Fibroblast of lung (primary cell): ENCODE results near the gene HHLA2. TPM values are rescaled to one million over a fixed set of nuclear protein-coding genes. Genes with fewer than 3 reads are reported as not detected.

Source experiments
- DNase-seq, 2 donors: peaks; one replicate each; pipeline versions ENCODE4 v3.0.0 to v3.0.0-alpha.2; 2010; ENCODE audit warnings: low read depth in 2 of 2
- H2AFZ ChIP-seq: 2 replicates; pipeline ENCODE4 v1.5.1; 2012; ENCODE audit warnings: low read length, control low read depth, inconsistent platforms
- H3K27ac ChIP-seq: 2 replicates; pipeline ENCODE4 v1.5.1; 2011; ENCODE audit warnings: low read length, control low read depth; ENCODE audit not compliant: insufficient read depth
- H3K27me3 ChIP-seq: 2 replicates; pipeline ENCODE4 v1.5.1; 2011; ENCODE audit warnings: mild to moderate bottlenecking, low read length; ENCODE audit not compliant: control insufficient read depth, insufficient read depth
- H3K36me3 ChIP-seq: 2 replicates; pipeline ENCODE4 v1.5.1; 2011; ENCODE audit warnings: low read length; ENCODE audit not compliant: control insufficient read depth, insufficient read depth
- H3K4me1 ChIP-seq: 2 replicates; pipeline ENCODE4 v1.5.1; 2011; ENCODE audit warnings: low read length; ENCODE audit not compliant: control insufficient read depth, insufficient read depth; ENCODE audit errors: extremely low read depth
- H3K4me2 ChIP-seq: 2 replicates; pipeline ENCODE4 v1.5.1; 2011; ENCODE audit warnings: low read length, control low read depth; ENCODE audit not compliant: insufficient read depth; ENCODE audit errors: extremely low read depth
- H3K4me3 ChIP-seq, 4 experiments: fragments of 200-600 bp in 1 of 4; sonication (generic) in 1 of 4; replicated peaks in 1 of 4; 2 replicates each; pipeline ENCODE4 v1.5.1; 2011 to 2016; ENCODE audit warnings: low read length in 4 of 4, low read depth in 3 of 4, mild to moderate bottlenecking in 3 of 4, control low read depth in 2 of 4, inconsistent platforms in 1 of 4, mixed read lengths in 1 of 4; ENCODE audit not compliant: insufficient read depth in 1 of 4; ENCODE audit errors: control extremely low read depth in 1 of 4
- H3K79me2 ChIP-seq: 2 replicates; pipeline ENCODE4 v1.5.1; 2012; ENCODE audit warnings: mild to moderate bottlenecking, low read length, inconsistent platforms; ENCODE audit not compliant: control insufficient read depth, insufficient read depth
- H3K9ac ChIP-seq: 2 replicates; pipeline ENCODE4 v1.5.1; 2011; ENCODE audit warnings: mild to moderate bottlenecking, low read length, control low read depth; ENCODE audit not compliant: insufficient read depth
- H3K9me3 ChIP-seq: 2 replicates; pipeline ENCODE4 v1.5.1; 2012; ENCODE audit warnings: low read depth, low read length; ENCODE audit not compliant: control insufficient read depth, insufficient read depth
- H4K20me1 ChIP-seq: 2 replicates; pipeline ENCODE4 v1.5.1; 2011; ENCODE audit warnings: low read length; ENCODE audit not compliant: control insufficient read depth, insufficient read depth; ENCODE audit errors: extremely low read depth
- EZH2 ChIP-seq: IDR thresholded peaks from 2 replicates; pipeline ENCODE4 v1.5.1; 2012; ENCODE audit warnings: low read length, control low read depth, mild to moderate bottlenecking; ENCODE audit errors: missing control alignments
- polyA plus RNA-seq, 2 donors: library from polyadenylated mRNA; depleted of rRNA in 1 of 2; stranded (reverse) in 1 of 2; unstranded in 1 of 2; fragments of >200 nt; gene quantifications; 2 replicates each; pipeline ENCODE4 v1.2.1, GENCODE V29; 2011 to 2012; ENCODE audit warnings: missing spikeins in 1 of 2
- total RNA-seq: library from RNA; depleted of rRNA; stranded (reverse); fragments of >200 nt; gene quantifications from 2 replicates; pipeline ENCODE4 v1.2.1, GENCODE V29; 2014
- TF ChIP-seq, protein P1 (sequence below), 2 donors: IDR thresholded peaks in 1 of 2; conservative IDR thresholded peaks in 1 of 2; 1 replicate in 1 of 2; 2 replicates in 1 of 2; pipeline ENCODE4 v1.5.1; 2011 to 2012; ENCODE audit warnings: low read length in 2 of 2, control low read depth in 1 of 2, inconsistent platforms in 1 of 2, low read depth in 1 of 2, mild to moderate bottlenecking in 1 of 2

HHLA2 gene
- total and polyA plus RNA-seq, 2 donors (not counting 1 experiment from before 2014, with no cell fraction given) = not detected

GRCh38 chr3:108292450-108292849, 3.9 kb upstream of the HHLA2 start:
- H3K4me3 ChIP-seq = no peak overlapping the region
- no peaks in the 10 kb centered on the region for H3K9me3 ChIP-seq
- H3K4me1 ChIP-seq = no peaks in the 10 kb centered on the region
- no peak overlapping the region for H2AFZ ChIP-seq
- H3K36me3 ChIP-seq = no peaks in the 10 kb centered on the region
- H3K27me3 ChIP-seq = no peaks in the 10 kb centered on the region
- no peak for DNase-seq
- H4K20me1 ChIP-seq = no peaks in the 10 kb centered on the region
- no peak for TF ChIP-seq EZH2
- TF ChIP-seq, protein P1, sequence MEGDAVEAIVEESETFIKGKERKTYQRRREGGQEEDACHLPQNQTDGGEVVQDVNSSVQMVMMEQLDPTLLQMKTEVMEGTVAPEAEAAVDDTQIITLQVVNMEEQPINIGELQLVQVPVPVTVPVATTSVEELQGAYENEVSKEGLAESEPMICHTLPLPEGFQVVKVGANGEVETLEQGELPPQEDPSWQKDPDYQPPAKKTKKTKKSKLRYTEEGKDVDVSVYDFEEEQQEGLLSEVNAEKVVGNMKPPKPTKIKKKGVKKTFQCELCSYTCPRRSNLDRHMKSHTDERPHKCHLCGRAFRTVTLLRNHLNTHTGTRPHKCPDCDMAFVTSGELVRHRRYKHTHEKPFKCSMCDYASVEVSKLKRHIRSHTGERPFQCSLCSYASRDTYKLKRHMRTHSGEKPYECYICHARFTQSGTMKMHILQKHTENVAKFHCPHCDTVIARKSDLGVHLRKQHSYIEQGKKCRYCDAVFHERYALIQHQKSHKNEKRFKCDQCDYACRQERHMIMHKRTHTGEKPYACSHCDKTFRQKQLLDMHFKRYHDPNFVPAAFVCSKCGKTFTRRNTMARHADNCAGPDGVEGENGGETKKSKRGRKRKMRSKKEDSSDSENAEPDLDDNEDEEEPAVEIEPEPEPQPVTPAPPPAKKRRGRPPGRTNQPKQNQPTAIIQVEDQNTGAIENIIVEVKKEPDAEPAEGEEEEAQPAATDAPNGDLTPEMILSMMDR (conservative IDR thresholded peaks at IDR 0.05 in 1 of 2, IDR thresholded peaks at IDR 0.05 in 1 of 2; ENCODE audit: low read depth in 1 of 2, low read length in 2 of 2) = no peak
- H3K79me2 ChIP-seq = no peaks in the 10 kb centered on the region
- H3K9ac ChIP-seq = no peak overlapping the region
- no peak overlapping the region for H3K4me2 ChIP-seq
- no peak overlapping the region for H3K27ac ChIP-seq

DNA sequence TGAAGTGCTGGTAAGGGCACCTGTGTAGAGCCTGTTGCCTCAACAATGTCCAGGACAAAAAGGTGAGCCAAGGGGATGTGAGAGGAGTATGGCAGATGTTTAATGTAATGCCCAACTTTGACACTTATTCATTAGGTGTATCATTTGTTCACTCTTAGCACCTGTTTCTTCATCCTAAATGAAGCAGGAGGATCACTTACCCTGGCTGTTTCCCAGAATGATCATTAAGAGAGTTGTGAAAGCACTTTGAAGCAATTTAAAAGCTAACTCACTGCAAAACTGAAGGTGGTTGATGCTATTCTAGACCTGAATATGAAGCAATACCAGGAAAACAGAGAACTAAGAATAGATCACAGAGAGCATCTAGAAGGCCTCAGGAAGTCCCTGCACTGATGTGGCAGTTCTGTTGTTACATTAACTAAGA, 3.4 kb upstream of the HHLA2 start:
- TF ChIP-seq, protein P1 (conservative IDR thresholded peaks at IDR 0.05 in 1 of 2, IDR thresholded peaks at IDR 0.05 in 1 of 2; ENCODE audit: low read depth in 1 of 2, low read length in 2 of 2) = no peak
- TF ChIP-seq EZH2 = no peak
- H3K9ac ChIP-seq = no peak overlapping the region
- H2AFZ ChIP-seq = no peak overlapping the region
- H3K4me3 ChIP-seq = no peak overlapping the region
- H3K27ac ChIP-seq = no peak overlapping the region
- no peaks in the 10 kb centered on the region for H4K20me1 ChIP-seq
- H3K79me2 ChIP-seq = no peaks in the 10 kb centered on the region
- H3K4me2 ChIP-seq = no peak overlapping the region
- H3K36me3 ChIP-seq = no peaks in the 10 kb centered on the region
- no peaks in the 10 kb centered on the region for H3K9me3 ChIP-seq
- DNase-seq = no peak
- H3K27me3 ChIP-seq = no peaks in the 10 kb centered on the region
- H3K4me1 ChIP-seq = no peaks in the 10 kb centered on the region

- Histone ChIP-seq H3K9ac (no peak overlapping the region), H2AFZ (no peak overlapping the region), H3K9me3 (no peaks in the 10 kb centered on the region), H4K20me1 (no peaks in the 10 kb centered on the region), H3K4me3 (no peak overlapping the region), H3K27ac (no peak overlapping the region), H3K4me2 (no peak overlapping the region), H3K4me1 (no peaks in the 10 kb centered on the region), H3K36me3 (no peaks in the 10 kb centered on the region), H3K27me3 (no peaks in the 10 kb centered on the region), H3K79me2 (no peaks in the 10 kb centered on the region)
- TF ChIP-seq EZH2 = no peak
- TF ChIP-seq, protein P1 (conservative IDR thresholded peaks at IDR 0.05 in 1 of 2, IDR thresholded peaks at IDR 0.05 in 1 of 2; ENCODE audit: low read depth in 1 of 2, low read length in 2 of 2) = no peak
- DNase-seq = no peak
Observed at GRCh38 chr3:108293858-108294257, 2.5 kb upstream of the HHLA2 start.
